MG63 (cell line): ENCODE data around the gene KRI1. TPM values are rescaled to one million over a fixed set of nuclear protein-coding genes. Genes with fewer than 3 reads are reported as not detected.
"Not testable (repeated sequence)": the region's sequence is repeated elsewhere in the genome, so short reads cannot be mapped to it uniquely, and the experiment has no call there.

Source experiments
- DNase-seq: peaks from one replicate; pipeline ENCODE4 v3.0.0-alpha.2; 2020
- H3K27me3 ChIP-seq: fragments of 250-450 bp; sonication (Bioruptor Pico); 2 replicates; pipeline ENCODE4 v1.5.1; 2020; ENCODE audit warnings: mild to moderate bottlenecking, moderate library complexity
- H3K36me3 ChIP-seq: fragments of 250-450 bp; sonication (Bioruptor Pico); 2 replicates; pipeline ENCODE4 v1.5.1; 2020; ENCODE audit warnings: mild to moderate bottlenecking, moderate library complexity
- H3K4me3 ChIP-seq: fragments of 250-450 bp; sonication (Bioruptor Pico); 2 replicates; pipeline ENCODE4 v1.5.1; 2020; ENCODE audit warnings: mild to moderate bottlenecking, moderate library complexity
- H3K9me3 ChIP-seq: fragments of 250-450 bp; sonication (Bioruptor Pico); 2 replicates; pipeline ENCODE4 v1.5.1; 2020; ENCODE audit warnings: mild to moderate bottlenecking, moderate library complexity
- total RNA-seq: library from RNA; depleted of rRNA; stranded (reverse); fragments of >200 nt; shearing (Covaris generic); gene quantifications from 2 replicates; pipeline ENCODE4 v1.2.3, GENCODE V29; 2014; ENCODE audit warnings: low replicate concordance

KRI1 gene
- total RNA-seq, 1 experiment from 2014 or later = 31.7 TPM

DNA sequence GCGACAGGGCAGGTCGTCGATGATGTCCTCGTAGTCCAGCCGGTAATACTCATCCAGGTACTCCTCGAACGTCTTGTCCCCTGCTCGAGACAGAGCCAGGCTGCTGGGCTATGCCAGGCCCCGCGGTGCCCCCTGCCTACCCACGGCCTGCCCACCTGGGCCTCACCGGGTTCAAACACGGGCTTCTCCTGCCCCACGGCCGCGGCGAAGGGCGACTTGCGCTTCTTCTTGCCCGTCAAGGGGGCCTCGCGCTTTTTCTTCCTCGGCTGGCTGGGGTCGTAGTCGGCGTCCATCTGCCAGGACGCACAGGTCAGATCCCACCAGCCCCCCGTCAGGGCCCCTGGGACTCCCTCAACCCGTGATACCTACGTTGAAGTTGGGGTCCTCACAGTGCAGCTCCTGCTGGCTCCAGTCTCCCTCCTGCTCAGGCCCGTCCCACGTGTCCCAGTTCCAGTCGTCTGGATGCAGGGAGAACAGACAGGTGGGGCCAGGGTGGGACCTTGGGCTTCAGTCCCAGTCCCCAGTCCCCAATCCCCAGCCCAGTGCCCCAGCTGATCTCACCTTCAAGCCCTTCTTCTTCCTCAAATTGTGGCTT, 8.1 kb downstream of the KRI1 start:
- Histone ChIP-seq H3K36me3 (peaks cover 98% of the 10 kb centered on the region), H3K27me3 (no peaks in the 10 kb centered on the region), H3K9me3 (no peaks in the 10 kb centered on the region), H3K4me3 (no peak overlapping the region)
- DNase-seq = no peak

DNA sequence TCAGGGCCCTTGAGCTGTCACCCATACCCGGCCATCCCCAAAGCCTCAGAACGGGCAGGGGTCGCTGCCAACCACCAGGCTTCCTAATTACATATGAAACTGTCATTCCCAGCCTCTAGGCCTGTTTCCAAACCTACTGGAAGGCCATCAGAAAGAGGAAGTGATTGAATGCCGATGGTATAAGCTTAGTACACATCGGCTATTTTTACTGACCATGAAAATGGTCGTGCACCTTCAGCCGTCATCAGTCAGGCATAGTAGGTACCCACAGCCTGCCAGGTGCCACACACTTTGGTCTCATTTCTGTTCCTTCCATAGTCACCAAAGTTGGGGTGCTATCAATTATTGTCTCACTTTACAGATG, 10.2 kb downstream of the KRI1 start:
- DNase-seq = no peak
- Histone ChIP-seq H3K36me3 (peaks cover 96% of the 10 kb centered on the region), H3K4me3 (no peak overlapping the region), H3K27me3 (no peaks in the 10 kb centered on the region), H3K9me3 (0 out of 2 replicates have a peak, but pooled peaks cover 3% of the 10 kb centered on the region)

DNA sequence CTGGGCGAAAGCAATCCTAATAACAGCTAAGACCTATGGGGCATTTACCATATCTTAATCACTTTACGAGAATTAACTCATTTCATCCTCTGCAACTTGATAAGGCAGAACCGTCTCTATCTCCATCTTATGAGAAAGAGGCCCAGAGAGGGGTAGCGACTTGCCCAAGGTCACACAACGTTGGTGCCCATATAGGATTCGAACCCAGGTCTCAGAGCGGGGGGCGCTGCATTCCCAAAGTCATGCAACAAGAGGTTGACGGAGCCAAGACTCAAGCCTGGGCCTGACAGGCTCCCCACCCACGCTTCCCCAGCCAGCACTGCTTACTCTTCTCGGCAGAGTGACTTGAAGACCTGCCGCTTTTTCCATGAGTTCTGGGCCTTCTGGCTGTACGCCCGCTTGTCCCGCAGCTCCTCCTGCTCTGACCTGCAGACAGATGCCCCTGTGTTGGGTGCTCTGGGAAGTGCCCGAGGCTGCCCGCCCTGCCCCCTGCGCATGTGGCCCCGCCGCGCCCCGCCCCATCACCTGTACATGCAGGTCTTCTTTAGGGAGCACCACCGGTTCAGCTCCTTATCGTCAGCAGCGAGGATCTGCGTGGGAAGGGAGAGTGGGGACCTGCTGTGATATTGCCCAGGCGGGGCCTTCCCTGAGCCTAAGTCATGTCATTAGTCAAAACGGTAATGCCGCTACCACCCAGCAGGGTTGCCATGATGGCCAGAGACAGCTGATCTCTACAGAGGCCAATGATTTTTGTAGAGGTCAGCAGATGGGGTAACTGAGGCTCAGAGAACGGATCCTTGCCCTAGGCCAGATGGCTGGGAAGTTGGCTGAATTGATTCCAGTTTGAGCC, 10.8 kb downstream of the KRI1 start:
- Histone ChIP-seq H3K4me3 (no peak overlapping the region), H3K9me3 (0 out of 2 replicates have a peak, but pooled peaks cover 3% of the 10 kb centered on the region), H3K27me3 (no peaks in the 10 kb centered on the region), H3K36me3 (peaks cover 95% of the 10 kb centered on the region)
- DNase-seq = no peak

DNA sequence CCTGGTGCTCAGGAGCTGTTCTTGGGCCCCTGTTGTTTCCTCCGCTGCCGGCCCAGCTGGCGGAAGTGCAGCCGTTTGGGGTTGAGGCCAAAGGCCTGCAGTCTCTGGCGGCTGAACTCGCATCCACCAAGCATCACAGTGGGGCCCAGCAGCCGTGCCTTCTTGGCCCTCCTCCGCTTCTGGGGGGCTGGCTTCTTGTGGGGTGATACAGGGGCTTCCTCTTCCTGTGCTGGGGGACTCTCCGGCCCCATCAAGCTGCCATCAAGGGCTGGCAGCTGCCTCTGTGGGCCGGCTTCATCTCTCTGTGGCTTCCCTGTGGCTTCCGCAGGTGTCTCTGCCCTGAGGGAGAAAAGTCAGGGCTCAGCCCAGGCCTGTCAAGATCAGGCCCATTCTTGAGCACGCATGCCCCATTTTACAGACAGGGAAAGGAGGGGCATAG, 11.8 kb downstream of the KRI1 start:
- DNase-seq = no peak
- peaks cover 95% of the 10 kb centered on the region for H3K36me3 ChIP-seq
- no peak overlapping the region for H3K4me3 ChIP-seq

DNA sequence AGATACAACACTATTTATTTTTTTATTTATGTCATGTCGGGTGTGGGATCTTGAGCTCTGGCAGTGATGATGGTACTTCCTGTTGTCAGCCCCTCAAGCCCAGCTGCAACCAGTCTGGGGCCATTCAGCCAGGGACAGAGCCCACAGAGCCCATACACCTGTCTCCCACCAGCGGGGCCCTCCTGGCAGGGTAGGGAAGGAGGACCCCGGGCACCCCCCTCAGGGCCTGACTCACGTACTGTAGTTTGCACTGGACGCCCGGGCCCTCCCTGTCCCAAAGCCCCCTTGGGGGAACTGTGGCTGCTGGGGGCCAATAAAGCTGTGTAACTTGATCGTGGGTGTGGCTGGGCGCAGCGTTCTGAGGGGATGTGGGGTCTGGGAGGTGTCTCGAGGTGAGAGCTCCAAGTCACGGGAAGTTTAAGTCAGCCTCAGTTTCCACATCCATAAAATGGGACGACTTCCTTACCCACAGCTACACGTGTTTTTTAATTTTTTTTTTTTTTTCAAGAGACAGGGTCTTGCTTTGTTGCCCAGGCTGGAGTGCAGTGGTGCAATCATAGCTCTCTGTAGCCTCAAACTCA, 12.6 kb downstream of the KRI1 start:
- H3K4me3 ChIP-seq = no peak overlapping the region
- H3K27me3 ChIP-seq = no peaks in the 10 kb centered on the region
- no peak for DNase-seq
- peaks cover 95% of the 10 kb centered on the region for H3K36me3 ChIP-seq
- 0 out of 2 replicates have a peak, but pooled peaks cover 3% of the 10 kb centered on the region for H3K9me3 ChIP-seq

More for the DNA sequence above, 11.8 kb downstream of the KRI1 start:
- Histone ChIP-seq H3K27me3 (no peaks in the 10 kb centered on the region), H3K9me3 (0 out of 2 replicates have a peak, but pooled peaks cover 3% of the 10 kb centered on the region)

DNA sequence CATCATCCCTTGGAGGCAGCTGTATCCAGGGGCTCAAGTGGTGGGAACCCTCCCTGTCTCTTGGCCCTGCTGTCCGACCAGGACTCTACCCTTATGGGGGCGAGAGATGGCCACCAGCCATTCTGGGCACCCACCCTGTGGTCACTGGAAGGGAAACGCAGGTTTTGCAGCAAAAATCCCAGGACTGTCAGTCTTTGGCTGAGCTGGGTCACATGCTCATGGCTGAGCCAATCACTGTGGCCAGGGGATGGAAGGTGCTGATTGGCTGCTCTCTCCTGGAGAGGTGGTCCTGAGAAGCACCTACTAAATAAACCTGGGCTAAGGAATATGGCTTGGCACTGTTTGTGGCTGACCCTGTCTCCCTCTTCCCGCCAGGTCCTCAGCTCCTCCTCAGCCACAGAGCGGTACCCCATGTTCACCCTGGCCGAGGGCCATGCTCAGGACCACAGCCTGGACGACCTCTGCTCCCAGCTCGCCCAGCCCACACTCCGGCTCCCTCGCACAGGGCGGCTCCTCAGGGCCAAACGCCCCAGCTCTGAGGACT, 13.2 kb downstream of the KRI1 start:
- Histone ChIP-seq H3K27me3 (no peaks in the 10 kb centered on the region), H3K9me3 (0 out of 2 replicates have a peak, but pooled peaks cover 3% of the 10 kb centered on the region), H3K36me3 (peaks cover 91% of the 10 kb centered on the region), H3K4me3 (no peak overlapping the region)
- peak; percentile 62 for DNase-seq

DNA sequence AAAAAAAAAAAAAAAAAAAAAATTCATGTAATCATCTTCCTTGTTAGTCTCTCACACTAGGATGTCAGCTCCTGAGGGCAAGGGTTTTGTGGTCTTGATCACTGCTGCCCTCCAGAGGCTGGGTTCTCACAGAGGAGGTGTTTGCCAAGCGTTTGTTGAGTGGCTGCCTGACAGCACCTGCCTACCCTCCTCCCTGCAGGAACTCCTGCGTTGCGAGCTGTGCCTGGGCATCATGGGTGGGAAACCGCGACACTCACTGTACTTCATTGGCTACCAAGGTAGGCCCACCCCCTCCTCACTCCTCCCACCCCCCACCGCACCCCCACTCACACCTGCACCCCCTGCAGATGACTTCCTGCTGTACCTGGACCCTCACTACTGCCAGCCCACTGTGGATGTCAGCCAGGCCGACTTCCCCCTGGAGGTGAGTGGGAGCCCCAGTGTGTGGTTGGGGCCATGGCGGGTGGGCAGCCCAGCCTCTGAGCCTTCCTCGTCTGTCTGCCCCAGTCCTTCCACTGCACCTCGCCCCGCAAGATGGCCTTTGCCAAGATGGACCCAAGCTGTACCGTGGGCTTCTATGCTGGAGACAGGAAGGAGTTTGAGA, 14.0 kb downstream of the KRI1 start:
- DNase-seq = peak; percentile 58
- H3K27me3 ChIP-seq = no peaks in the 10 kb centered on the region
- H3K4me3 ChIP-seq = no peak overlapping the region
- H3K9me3 ChIP-seq = 0 out of 2 replicates have a peak, but pooled peaks cover 3% of the 10 kb centered on the region
- peaks cover 88% of the 10 kb centered on the region for H3K36me3 ChIP-seq

DNA sequence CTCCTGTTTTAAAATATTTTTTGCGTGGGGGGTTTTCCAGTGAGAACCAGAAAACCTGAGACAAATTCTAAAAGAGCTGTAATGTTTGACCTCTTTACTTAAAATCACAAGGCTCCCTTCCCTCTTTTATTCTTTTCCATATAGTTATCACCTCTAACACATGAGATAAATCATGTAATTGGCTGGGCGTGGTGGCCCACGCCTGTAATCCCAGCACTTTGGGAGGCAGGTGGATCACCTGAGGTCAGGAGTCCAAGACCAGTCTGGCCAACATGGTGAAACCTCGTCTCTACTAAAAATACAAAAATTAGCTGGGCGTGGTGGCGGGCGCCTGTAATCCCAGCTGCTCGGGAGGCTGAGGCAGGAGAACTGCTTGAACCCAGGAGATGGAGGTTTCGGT, 14.8 kb downstream of the KRI1 start:
- H3K4me3 ChIP-seq, H3K9me3 ChIP-seq, DNase-seq, H3K27me3 ChIP-seq: not testable (repeated sequence)
- peaks cover 80% of the 10 kb centered on the region for H3K36me3 ChIP-seq

DNA sequence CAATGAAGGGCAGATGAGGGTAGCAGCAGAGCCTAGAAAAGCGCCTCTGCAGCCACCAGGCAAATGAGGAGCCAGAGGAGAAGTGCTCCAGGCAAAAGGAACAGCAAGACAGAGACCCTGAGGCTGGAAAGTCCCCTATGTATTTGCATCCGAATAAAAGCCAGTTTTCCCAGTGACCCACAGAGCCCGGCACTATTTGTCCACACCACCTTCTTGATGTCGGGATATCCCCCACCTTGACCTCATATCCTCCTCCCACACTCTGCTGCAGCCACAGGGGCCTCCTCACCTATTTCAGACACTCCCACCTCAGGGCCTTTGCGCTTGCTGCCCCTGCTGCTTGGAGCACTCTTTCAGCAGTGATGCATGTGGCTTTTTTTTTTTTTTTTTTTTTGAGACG, 15.5 kb downstream of the KRI1 start:
- no peaks in the 10 kb centered on the region for H3K27me3 ChIP-seq
- H3K36me3 ChIP-seq = peaks cover 74% of the 10 kb centered on the region
- no peak for DNase-seq

DNA sequence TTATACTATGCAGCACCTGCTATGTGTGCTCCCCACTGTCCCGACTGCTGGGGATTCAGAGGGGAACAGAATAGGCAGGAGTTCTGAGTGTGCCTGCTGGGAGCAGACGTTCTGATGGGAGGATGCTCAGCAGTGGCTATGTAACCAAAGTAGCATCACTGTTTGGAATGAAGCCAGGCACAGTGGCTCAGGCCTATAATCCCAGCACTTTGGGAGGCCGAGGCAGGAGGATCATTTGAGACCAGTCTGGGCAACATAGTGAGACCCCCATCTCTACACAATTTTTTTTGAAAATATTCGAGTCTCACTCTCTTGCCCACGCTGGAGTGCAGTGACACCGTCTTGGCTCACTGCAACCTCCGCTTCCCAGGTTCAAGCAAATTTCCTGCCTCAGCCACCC, 16.1 kb downstream of the KRI1 start:
- no peak for DNase-seq
- H3K4me3 ChIP-seq = no peak overlapping the region
- H3K36me3 ChIP-seq = peaks cover 68% of the 10 kb centered on the region
- no peaks in the 10 kb centered on the region for H3K27me3 ChIP-seq
- 0 out of 2 replicates have a peak, but pooled peaks cover 3% of the 10 kb centered on the region for H3K9me3 ChIP-seq

More for the DNA sequence above, 15.5 kb downstream of the KRI1 start:
- no peak overlapping the region for H3K4me3 ChIP-seq
- H3K9me3 ChIP-seq = 0 out of 2 replicates have a peak, but pooled peaks cover 3% of the 10 kb centered on the region

DNA sequence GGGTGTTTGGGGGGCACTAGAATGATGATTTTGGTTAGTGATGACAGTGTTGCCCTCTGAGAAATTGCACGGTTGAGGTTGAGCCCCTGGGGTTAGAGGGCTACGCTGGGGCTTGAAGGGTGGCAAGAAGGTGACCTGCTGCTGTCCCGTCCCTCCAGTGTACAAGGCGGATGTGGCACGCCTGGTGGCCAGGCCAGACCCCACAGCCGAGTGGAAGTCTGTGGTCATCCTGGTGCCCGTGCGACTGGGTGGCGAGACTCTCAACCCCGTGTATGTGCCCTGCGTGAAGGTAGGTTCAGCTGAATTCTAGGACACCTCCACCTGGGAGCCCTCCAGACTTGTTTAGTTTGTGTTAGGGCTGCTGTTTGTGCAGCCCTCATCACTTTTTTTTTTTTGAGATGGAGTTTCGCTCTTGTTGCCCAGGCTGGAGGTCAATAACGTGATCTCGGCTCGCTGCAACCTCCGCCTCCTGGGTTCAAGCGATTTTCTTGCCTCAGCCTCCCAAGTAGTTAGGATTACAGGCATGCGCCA, 17.0 kb downstream of the KRI1 start:
- DNase-seq = no peak
- H3K9me3 ChIP-seq = 0 out of 2 replicates have a peak, but pooled peaks cover 3% of the 10 kb centered on the region
- H3K36me3 ChIP-seq = peaks cover 58% of the 10 kb centered on the region
- H3K27me3 ChIP-seq = no peaks in the 10 kb centered on the region
- no peak overlapping the region for H3K4me3 ChIP-seq

DNA sequence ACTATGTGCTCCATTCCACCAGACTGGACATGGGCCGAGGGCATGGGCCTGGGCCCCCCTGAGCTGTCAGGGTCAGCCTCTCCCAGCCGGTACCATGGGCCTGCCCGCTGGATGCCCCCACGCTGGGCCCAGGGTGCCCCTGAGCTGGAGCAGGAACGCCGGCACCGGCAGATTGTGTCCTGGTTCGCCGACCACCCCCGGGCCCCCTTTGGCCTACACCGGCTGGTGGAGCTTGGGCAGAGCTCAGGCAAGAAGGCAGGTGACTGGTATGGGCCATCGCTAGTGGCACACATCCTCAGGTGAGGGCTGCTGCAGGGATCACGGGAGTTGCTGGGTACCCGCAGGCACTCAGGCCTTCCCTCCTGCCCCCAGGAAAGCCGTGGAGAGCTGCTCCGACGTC, 19.0 kb downstream of the KRI1 start:
- H3K27me3 ChIP-seq = no peaks in the 10 kb centered on the region
- no peak overlapping the region for H3K4me3 ChIP-seq
- peaks cover 39% of the 10 kb centered on the region for H3K36me3 ChIP-seq
- no peaks in the 10 kb centered on the region for H3K9me3 ChIP-seq
- no peak for DNase-seq

DNA sequence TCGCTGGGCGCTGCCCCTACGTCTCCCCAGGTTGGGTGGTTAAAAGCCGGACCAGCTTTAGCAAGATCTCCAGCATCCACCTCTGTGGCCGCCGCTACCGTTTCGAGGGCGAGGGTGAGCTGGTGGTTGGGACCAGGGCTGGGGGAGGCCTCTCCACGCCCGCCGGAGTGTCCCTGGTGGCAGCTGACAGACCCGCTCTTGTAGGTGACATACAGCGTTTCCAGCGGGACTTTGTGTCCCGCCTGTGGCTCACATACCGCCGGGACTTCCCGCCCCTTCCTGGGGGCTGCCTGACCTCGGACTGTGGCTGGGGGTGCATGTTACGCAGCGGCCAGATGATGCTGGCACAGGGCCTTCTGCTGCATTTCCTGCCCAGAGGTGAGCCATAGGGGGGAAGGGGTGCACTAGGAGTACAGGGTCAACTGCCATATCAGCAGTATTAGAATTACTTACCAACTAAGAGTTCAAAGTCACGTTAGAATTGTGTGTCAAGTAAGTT, 21.0 kb downstream of the KRI1 start:
- H3K36me3 ChIP-seq = peaks cover 21% of the 10 kb centered on the region
- H3K9me3 ChIP-seq = no peaks in the 10 kb centered on the region
- peak overlapping the region; percentile 69 for H3K4me3 ChIP-seq
- H3K27me3 ChIP-seq = peaks cover 4% of the 10 kb centered on the region; the same call in 1 of the 2 replicates
- DNase-seq = no peak

DNA sequence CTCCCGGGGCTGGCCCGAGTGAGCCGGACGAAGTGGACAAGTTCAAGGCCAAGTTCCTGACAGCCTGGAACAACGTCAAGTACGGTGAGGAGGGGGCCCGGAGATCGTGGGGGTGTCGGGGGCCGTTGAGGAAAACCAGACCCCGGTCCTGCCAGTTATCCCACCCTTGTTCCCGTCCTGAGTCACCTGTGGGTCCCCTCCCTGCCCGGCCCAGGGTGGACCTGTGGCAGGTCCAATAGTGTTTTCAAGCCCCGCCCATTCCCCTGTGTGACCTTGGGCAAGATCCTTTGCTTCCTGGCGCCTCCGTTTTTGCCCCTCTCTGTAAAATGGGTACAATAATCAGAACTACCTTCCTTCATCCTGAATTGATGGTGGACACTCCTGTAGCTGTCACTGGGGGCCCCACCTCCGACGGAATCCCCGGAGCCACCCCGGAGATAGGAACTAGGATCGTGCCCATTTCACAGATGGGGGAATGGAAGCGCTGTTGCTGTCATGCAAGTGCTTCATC, 21.5 kb downstream of the KRI1 start:
- peak overlapping the region; percentile 69 for H3K4me3 ChIP-seq
- H3K9me3 ChIP-seq = no peaks in the 10 kb centered on the region
- H3K36me3 ChIP-seq = peaks cover 16% of the 10 kb centered on the region
- H3K27me3 ChIP-seq = peaks cover 5% of the 10 kb centered on the region
- DNase-seq = peak; percentile 45

DNA sequence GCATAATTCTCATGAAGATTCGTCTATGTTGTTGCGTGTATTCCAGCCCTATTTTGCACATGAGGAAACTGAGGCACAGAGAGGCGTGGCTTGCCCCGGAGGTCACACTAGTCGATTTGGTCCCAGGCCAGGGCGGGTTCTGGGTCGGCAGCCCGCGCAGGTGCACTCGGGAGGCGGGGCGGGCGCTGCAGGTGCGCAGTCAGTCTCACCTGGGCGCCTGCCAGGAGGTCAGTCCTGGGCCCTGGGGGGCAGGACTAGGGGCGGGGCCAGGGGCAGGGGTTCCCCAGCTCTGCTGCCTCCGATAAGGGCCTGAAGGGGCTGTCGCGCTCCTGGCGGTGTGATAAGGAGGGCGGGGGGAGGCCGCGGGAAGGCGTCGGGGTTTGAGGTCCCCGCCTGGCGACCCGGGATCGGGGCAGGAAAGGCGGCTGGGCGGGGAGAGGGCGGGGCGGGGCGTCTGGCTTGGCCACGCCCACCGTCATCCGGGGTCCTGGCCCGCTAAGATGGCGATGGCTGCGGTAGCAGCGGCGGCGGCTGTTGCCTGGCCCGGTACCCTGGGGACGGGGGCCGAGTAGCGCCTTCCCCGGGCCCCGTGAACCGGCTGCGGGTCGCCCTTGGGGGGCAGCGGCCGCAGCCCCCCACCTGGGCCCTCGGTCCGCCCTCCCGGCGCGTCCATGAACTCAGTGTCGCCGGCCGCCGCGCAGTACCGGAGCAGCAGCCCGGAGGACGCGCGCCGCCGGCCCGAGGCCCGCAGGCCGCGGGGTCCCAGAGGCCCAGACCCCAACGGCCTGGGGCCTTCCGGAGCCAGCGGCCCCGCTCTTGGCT, 22.2 kb downstream of the KRI1 start, which contains the start of gene ATG4D:
ATG4D (plus strand) TSS at position 485 of the 822 bp plus-strand sequence; CDS start at position 672, 187 bp downstream.
- Histone ChIP-seq H3K36me3 (peaks cover 10% of the 10 kb centered on the region), H3K27me3 (peaks cover 9% of the 10 kb centered on the region), H3K4me3 (peak within 1 kb of the TSS; percentile 69), H3K9me3 (no peaks in the 10 kb centered on the region)
- peak; percentile 82 for DNase-seq
